Neural cell (in vitro differentiated cells): ENCODE results near the gene RBM19. TPM values are rescaled to one million over a fixed set of nuclear protein-coding genes. Genes with fewer than 3 reads are reported as not detected.

Experiments
- H2AFZ ChIP-seq: fragments of 200-600, 300-800 bp; sonication (generic), shearing (Covaris generic); 2 replicates; pipeline ENCODE4 v1.6.0; 2014; ENCODE audit warnings: low read depth, mild to moderate bottlenecking, antibody characterized with exemption, low read length, moderate library complexity
- H3F3A ChIP-seq: fragments of 200-600 bp; shearing (Covaris generic); 2 replicates; pipeline ENCODE4 v1.6.1; 2016; ENCODE audit warnings: mild to moderate bottlenecking, moderate library complexity, mixed read lengths, antibody characterized with exemption, low read length; ENCODE audit not compliant: insufficient read depth, poor library complexity, severe bottlenecking
- H3K27ac ChIP-seq: fragments of 200-600, 300-800 bp; sonication (generic), shearing (Covaris generic); 2 replicates; pipeline ENCODE4 v1.5.1; 2014; ENCODE audit warnings: mild to moderate bottlenecking, low read length, moderate library complexity
- H3K27me3 ChIP-seq: fragments of 300-800, 200-600 bp; sonication (generic), shearing (Covaris generic); 2 replicates; pipeline ENCODE4 v1.6.0; 2014; ENCODE audit warnings: mild to moderate bottlenecking, low read depth, low read length, moderate library complexity; ENCODE audit not compliant: insufficient read depth
- H3K36me3 ChIP-seq: fragments of 300-800, 200-600 bp; sonication (generic), shearing (Covaris generic); 2 replicates; pipeline ENCODE4 v1.5.1; 2014; ENCODE audit warnings: mild to moderate bottlenecking, antibody characterized with exemption, low read length, moderate library complexity; ENCODE audit not compliant: insufficient read depth
- H3K4me2 ChIP-seq: fragments of 300-800, 200-600 bp; sonication (generic), shearing (Covaris generic); 2 replicates; pipeline ENCODE4 v1.6.0; 2014; ENCODE audit warnings: mild to moderate bottlenecking, low read length
- H3K4me3 ChIP-seq: fragments of 300-800, 200-600 bp; sonication (generic), shearing (Covaris generic); 2 replicates; pipeline ENCODE4 v1.5.1; 2014; ENCODE audit warnings: mild to moderate bottlenecking, low read length, moderate library complexity
- H3K79me2 ChIP-seq: fragments of 200-600 bp; shearing (Covaris generic); replicated peaks from 2 replicates; pipeline ENCODE4 v1.6.0; 2014; ENCODE audit warnings: mild to moderate bottlenecking, low read length, moderate library complexity; ENCODE audit not compliant: insufficient read depth
- H3K9ac ChIP-seq: fragments of 300-800, 200-600 bp; sonication (generic), shearing (Covaris generic); 2 replicates; pipeline ENCODE4 v1.6.1; 2016; ENCODE audit warnings: mild to moderate bottlenecking, low read length, mixed read lengths
- H3K9me2 ChIP-seq: fragments of 200-600 bp; shearing (Covaris generic); 2 replicates; pipeline ENCODE4 v1.6.1; 2016; ENCODE audit warnings: mild to moderate bottlenecking, low read length, mixed read lengths; ENCODE audit not compliant: insufficient read depth
- H3K9me3 ChIP-seq: fragments of 200-600, 300-800 bp; sonication (generic), shearing (Covaris generic); 2 replicates; pipeline ENCODE4 v1.6.1; 2016; ENCODE audit warnings: mild to moderate bottlenecking, mixed run types, low read length, moderate library complexity, mixed read lengths
- H4K20me1 ChIP-seq: fragments of 200-600 bp; shearing (Covaris generic); 2 replicates; pipeline ENCODE4 v1.6.1; 2016; ENCODE audit warnings: mild to moderate bottlenecking, mixed run types; ENCODE audit not compliant: insufficient read depth
- EP300 ChIP-seq: fragments of 450-650 bp; conservative IDR thresholded peaks from 2 replicates; pipeline ENCODE4 v1.6.1; 2014; ENCODE audit warnings: antibody characterized with exemption, mild to moderate bottlenecking, moderate library complexity; ENCODE audit not compliant: poor library complexity, severe bottlenecking
- EZH2 ChIP-seq: fragments of 200-600, 300-800 bp; shearing (Covaris generic), sonication (generic); IDR thresholded peaks from 2 replicates; pipeline ENCODE4 v1.6.1; 2014; ENCODE audit warnings: antibody characterized with exemption, low read length, borderline replicate concordance, mild to moderate bottlenecking; ENCODE audit not compliant: insufficient read depth, poor library complexity, severe bottlenecking
- MXI1 ChIP-seq: fragments of 450-650 bp; conservative IDR thresholded peaks from 2 replicates; pipeline ENCODE4 v1.6.1; 2014; ENCODE audit warnings: antibody characterized with exemption, mild to moderate bottlenecking; ENCODE audit not compliant: poor library complexity, severe bottlenecking
- POLR2AphosphoS5 ChIP-seq: IDR thresholded peaks from 2 replicates; pipeline ENCODE4 v1.6.1; 2012
- RAD21 ChIP-seq: fragments of 450-650 bp; conservative IDR thresholded peaks from 2 replicates; pipeline ENCODE4 v1.6.1; 2014; ENCODE audit warnings: antibody characterized with exemption, mild to moderate bottlenecking, moderate library complexity
- SMC3 ChIP-seq: fragments of 450-650 bp; conservative IDR thresholded peaks from 2 replicates; pipeline ENCODE4 v1.6.1; 2014; ENCODE audit warnings: antibody characterized with exemption, mild to moderate bottlenecking, moderate library complexity; ENCODE audit not compliant: poor library complexity
- TAF1 ChIP-seq: IDR thresholded peaks from 2 replicates; pipeline ENCODE4 v1.6.1; 2012; ENCODE audit warnings: low read depth
- polyA plus RNA-seq: library from polyadenylated mRNA; depleted of rRNA; stranded (reverse); fragments of >200 nt; gene quantifications from 2 replicates; pipeline ENCODE4 v1.2.3, GENCODE V29; 2014
- TF ChIP-seq, protein P1 (sequence below): IDR thresholded peaks from 2 replicates; pipeline ENCODE4 v1.6.1; 2012; ENCODE audit warnings: borderline replicate concordance
- TF ChIP-seq, protein P2 (sequence below): fragments of 450-650 bp; IDR thresholded peaks from 2 replicates; pipeline ENCODE4 v1.5.1; 2014; ENCODE audit warnings: antibody characterized with exemption, mild to moderate bottlenecking, moderate library complexity; ENCODE audit not compliant: poor library complexity, severe bottlenecking

RBM19 gene
- polyA plus RNA-seq, 1 donor from 2014 or later: 14.2 TPM

DNA sequence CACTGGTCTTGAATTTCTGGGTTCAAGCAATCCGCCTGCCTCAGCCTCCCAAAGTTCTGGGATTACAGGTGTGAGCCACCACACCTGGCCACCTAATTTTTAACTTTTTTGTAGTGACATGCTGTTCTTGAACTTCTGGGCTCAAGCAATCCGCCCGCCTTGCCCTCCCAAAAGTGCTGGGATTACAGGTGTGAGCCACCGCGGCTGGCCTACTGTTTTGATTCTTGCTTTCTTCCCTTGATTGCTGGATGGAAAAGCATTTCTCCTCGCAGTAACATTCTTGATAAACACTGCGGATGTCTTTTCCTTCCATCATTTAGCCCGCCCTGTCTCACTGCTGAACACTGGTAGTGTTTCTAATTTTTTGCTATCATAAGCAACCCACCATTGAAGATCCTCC lies 72.9 kb downstream of the RBM19 start:
- Histone ChIP-seq H3K36me3 (no peaks in the 10 kb centered on the region), H3K4me2 (no peak overlapping the region), H3K9me3 (no peaks in the 10 kb centered on the region)

GRCh38 chr12:113892556-113892955 lies 73.6 kb downstream of the RBM19 start:
- H4K20me1 ChIP-seq: no peaks in the 10 kb centered on the region
- TF ChIP-seq, protein P1, sequence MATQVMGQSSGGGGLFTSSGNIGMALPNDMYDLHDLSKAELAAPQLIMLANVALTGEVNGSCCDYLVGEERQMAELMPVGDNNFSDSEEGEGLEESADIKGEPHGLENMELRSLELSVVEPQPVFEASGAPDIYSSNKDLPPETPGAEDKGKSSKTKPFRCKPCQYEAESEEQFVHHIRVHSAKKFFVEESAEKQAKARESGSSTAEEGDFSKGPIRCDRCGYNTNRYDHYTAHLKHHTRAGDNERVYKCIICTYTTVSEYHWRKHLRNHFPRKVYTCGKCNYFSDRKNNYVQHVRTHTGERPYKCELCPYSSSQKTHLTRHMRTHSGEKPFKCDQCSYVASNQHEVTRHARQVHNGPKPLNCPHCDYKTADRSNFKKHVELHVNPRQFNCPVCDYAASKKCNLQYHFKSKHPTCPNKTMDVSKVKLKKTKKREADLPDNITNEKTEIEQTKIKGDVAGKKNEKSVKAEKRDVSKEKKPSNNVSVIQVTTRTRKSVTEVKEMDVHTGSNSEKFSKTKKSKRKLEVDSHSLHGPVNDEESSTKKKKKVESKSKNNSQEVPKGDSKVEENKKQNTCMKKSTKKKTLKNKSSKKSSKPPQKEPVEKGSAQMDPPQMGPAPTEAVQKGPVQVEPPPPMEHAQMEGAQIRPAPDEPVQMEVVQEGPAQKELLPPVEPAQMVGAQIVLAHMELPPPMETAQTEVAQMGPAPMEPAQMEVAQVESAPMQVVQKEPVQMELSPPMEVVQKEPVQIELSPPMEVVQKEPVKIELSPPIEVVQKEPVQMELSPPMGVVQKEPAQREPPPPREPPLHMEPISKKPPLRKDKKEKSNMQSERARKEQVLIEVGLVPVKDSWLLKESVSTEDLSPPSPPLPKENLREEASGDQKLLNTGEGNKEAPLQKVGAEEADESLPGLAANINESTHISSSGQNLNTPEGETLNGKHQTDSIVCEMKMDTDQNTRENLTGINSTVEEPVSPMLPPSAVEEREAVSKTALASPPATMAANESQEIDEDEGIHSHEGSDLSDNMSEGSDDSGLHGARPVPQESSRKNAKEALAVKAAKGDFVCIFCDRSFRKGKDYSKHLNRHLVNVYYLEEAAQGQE: no peak
- TF ChIP-seq MXI1 (no peak), EP300 (no peak)
- H3K27me3 ChIP-seq: no peaks in the 10 kb centered on the region
- H3F3A ChIP-seq: no peaks in the 10 kb centered on the region
- H3K9me3 ChIP-seq: no peaks in the 10 kb centered on the region
- no peak overlapping the region for H3K4me3 ChIP-seq
- H3K27ac ChIP-seq: no peak overlapping the region
- H3K36me3 ChIP-seq: no peaks in the 10 kb centered on the region
- no peak overlapping the region for H3K9ac ChIP-seq
- no peak overlapping the region for H2AFZ ChIP-seq
- no peaks in the 10 kb centered on the region for H3K9me2 ChIP-seq
- no peak overlapping the region for H3K4me2 ChIP-seq
- H3K79me2 ChIP-seq: no peaks in the 10 kb centered on the region

More for the DNA sequence above, 72.9 kb downstream of the RBM19 start:
- no peaks in the 10 kb centered on the region for H3K27me3 ChIP-seq
- no peak overlapping the region for H3K4me3 ChIP-seq
- H3K9me2 ChIP-seq: no peaks in the 10 kb centered on the region
- no peak overlapping the region for H3K27ac ChIP-seq
- no peaks in the 10 kb centered on the region for H3F3A ChIP-seq
- H2AFZ ChIP-seq: no peak overlapping the region
- H3K79me2 ChIP-seq: no peaks in the 10 kb centered on the region
- no peaks in the 10 kb centered on the region for H4K20me1 ChIP-seq
- no peak overlapping the region for H3K9ac ChIP-seq
- TF ChIP-seq POLR2AphosphoS5: no peak
- TF ChIP-seq SMC3: no peak
- no peak for TF ChIP-seq RAD21
- no peak for TF ChIP-seq TAF1
- TF ChIP-seq EZH2: no peak
- TF ChIP-seq, protein P1: no peak
- TF ChIP-seq MXI1: no peak
- no peak for TF ChIP-seq EP300
- TF ChIP-seq, protein P2, sequence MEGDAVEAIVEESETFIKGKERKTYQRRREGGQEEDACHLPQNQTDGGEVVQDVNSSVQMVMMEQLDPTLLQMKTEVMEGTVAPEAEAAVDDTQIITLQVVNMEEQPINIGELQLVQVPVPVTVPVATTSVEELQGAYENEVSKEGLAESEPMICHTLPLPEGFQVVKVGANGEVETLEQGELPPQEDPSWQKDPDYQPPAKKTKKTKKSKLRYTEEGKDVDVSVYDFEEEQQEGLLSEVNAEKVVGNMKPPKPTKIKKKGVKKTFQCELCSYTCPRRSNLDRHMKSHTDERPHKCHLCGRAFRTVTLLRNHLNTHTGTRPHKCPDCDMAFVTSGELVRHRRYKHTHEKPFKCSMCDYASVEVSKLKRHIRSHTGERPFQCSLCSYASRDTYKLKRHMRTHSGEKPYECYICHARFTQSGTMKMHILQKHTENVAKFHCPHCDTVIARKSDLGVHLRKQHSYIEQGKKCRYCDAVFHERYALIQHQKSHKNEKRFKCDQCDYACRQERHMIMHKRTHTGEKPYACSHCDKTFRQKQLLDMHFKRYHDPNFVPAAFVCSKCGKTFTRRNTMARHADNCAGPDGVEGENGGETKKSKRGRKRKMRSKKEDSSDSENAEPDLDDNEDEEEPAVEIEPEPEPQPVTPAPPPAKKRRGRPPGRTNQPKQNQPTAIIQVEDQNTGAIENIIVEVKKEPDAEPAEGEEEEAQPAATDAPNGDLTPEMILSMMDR: no peak
